Measurements from ENCODE around the gene PDE2A. TPM values are rescaled to one million over a fixed set of nuclear protein-coding genes. Genes with fewer than 3 reads are reported as not detected.

Gene PDE2A
- total RNA-seq, 4 donors from 2014 or later, result 26.1 to 34.1 (median 30.6) TPM

DNA sequence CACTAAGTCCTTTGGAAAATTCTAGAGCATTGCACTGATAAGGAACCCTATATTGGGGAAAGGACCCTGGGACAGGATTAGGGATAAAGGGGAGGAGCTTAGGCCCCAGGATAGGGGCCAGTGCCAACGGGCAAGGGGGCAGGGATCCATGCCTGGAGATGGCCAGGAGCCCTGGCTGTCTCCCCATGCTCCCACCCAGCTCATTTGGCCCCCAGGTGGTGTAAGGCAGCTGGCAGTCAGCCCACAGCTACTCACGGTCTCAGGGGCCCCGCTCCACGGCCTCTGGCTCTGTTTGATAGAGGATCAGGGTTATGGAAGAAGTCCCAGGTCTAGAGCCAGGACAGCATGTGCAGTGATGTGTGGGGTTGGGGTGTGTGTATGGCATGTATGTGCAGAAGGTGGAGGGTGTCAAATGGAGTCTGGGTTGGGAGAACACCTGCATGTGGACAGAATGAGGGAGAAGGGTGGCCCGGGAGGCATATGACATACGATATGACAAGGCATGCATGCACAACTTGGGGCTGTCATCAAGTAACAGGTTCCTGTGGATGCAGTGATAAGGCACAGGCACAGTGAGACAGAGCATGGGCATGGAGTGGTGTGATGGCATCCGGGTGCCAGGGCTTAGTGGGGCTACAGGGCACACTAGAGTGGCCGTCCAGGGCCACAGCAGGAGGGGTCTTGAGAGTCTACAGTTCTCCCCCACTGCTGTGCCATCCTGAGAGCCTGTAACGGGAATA is 18.4 kb upstream of the PDE2A start:
- H3K4me3 ChIP-seq (ENCODE audit: low read depth, poor library complexity, severe bottlenecking), result no peak overlapping the region
- no peak for DNase-seq (ENCODE audit: low spot score in 2 of 2)
- TF ChIP-seq CTCF (IDR thresholded peaks at IDR 0.05), result no peak
- intact Hi-C loops (cut with DNase I; ENCODE audit: low total_unique reads), result no loop called here
- 78 to 85% methylated on average over 9 of the region's 9 CpGs for WGBS, 2 donors

- TF ChIP-seq POLR2A (IDR thresholded peaks at IDR 0.05) (no peak), CTCF (IDR thresholded peaks at IDR 0.05) (no peak)
- no peak for DNase-seq (ENCODE audit: low spot score in 2 of 2)
- H3K4me3 ChIP-seq (ENCODE audit: low read depth, poor library complexity, severe bottlenecking), result no peak overlapping the region
- WGBS, 2 donors, result 79 to 82% methylated on average over 4 of the region's 4 CpGs
- intact Hi-C loops (cut with DNase I; ENCODE audit: low total_unique reads), result no loop called here
Observed at GRCh38 chr11:72690166-72690565, 15.9 kb upstream of the PDE2A start.

DNA sequence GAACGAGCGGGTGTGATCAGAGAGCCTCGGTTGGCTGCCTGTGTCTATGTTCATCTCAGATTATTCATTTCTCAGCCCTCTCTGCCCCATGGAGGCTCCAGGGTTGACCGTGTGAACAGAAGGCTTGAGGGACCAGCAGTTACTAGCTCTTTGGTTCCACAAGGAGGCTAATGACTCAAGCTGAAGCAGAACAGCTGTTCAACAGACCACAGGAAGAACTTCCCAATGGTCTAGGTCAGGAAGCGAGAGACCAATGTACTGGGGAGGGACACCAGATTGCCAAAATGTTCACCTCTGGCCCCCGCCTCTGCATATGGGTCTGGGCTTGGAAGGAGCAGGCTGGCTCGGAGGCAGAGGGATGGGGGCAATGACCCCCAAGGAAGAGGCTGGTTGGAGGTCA is 14.7 kb upstream of the PDE2A start:
- no peak overlapping the region for H3K4me3 ChIP-seq (ENCODE audit: low read depth, poor library complexity, severe bottlenecking)
- TF ChIP-seq CTCF (IDR thresholded peaks at IDR 0.05), result no peak
- no peak for TF ChIP-seq POLR2A (IDR thresholded peaks at IDR 0.05)
- WGBS, 2 donors, result 82 to 90% methylated on average over 7 of the region's 7 CpGs
- intact Hi-C loops (cut with DNase I; ENCODE audit: low total_unique reads), result no loop called here
- DNase-seq (ENCODE audit: low spot score in 2 of 2), result no peak

DNA sequence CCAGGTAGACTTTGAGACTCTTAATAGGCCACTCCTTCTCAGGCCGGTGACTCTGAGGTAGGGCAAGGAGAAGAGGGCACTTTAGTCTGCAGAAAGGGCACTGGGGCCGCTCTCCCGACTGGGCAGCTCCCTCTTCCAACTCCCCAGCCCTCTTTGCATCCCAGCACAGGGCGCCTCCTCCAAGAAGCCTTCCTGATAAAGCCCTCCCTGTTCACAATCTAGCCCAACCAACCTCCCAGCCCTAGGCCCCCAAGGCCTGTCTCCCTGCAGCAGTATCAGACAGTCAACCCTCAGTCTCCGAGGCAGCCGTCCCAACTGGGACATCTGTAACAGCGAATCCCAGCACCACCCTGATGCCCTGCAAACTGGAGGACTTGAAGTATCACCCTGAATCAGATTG is 14.3 kb upstream of the PDE2A start:
- no peak for TF ChIP-seq CTCF (IDR thresholded peaks at IDR 0.05)
- TF ChIP-seq POLR2A (IDR thresholded peaks at IDR 0.05), result no peak
- intact Hi-C loops (cut with DNase I; ENCODE audit: low total_unique reads), result no loop called here
- H3K4me3 ChIP-seq (ENCODE audit: low read depth, poor library complexity, severe bottlenecking), result no peak overlapping the region
- no peak for DNase-seq (ENCODE audit: low spot score in 2 of 2)
- 89 to 95% methylated on average over 7 of the region's 7 CpGs for WGBS, 2 donors

GRCh38 chr11:72687326-72687725 is 13.1 kb upstream of the PDE2A start:
- H3K4me3 ChIP-seq (ENCODE audit: low read depth, poor library complexity, severe bottlenecking), result no peak overlapping the region
- no peak for DNase-seq (ENCODE audit: low spot score in 2 of 2)
- intact Hi-C loops (cut with DNase I; ENCODE audit: low total_unique reads), result no loop called here
- TF ChIP-seq POLR2A (IDR thresholded peaks at IDR 0.05) (no peak), CTCF (IDR thresholded peaks at IDR 0.05) (no peak)
- WGBS, 2 donors, result 88 to 91% methylated on average over 7 of the region's 7 CpGs

All from lower leg skin (tissue), 4 donors.